Frontal cortex (tissue), 4 donors: ENCODE results near the gene MAP2K3. TPM values are rescaled to one million over a fixed set of nuclear protein-coding genes. Genes with fewer than 3 reads are reported as not detected.

Experiments
- DNase-seq, 2 donors: peaks; one replicate each; pipeline ENCODE4 v3.0.0; 2012; ENCODE audit warnings: low spot score in 2 of 2
- FAIRE-seq: peaks from 2 replicates; lab custom pipeline; 2012; peaks lifted over from hg19 to GRCh38; lab: Jason Lieb, UNC
- total RNA-seq: library from RNA; depleted of rRNA; stranded (reverse); fragments of >200 nt; gene quantifications from one replicate; pipeline ENCODE4 v1.2.3, GENCODE V29; 2014
- donor health status: control.
- donor health status: control.
- donor health status: control.

MAP2K3 gene
- 2.0 TPM for total RNA-seq

- peak; percentile 96 for FAIRE-seq
- peak; percentile 99 for DNase-seq
These were observed at the start of gene MAP2K3 for GRCh38 chr17:21284319-21285163. Gene MAP2K3, plus strand, starts transcription at chr17:21284711. Its CDS starts 210 bp downstream, at chr17:21284921.

GRCh38 chr17:21235921-21236320, 48.6 kb upstream of the MAP2K3 start:
- FAIRE-seq, result no peak

GRCh38 chr17:21239680-21240368, 44.7 kb upstream of the MAP2K3 start:
- no peak for FAIRE-seq
- DNase-seq, result no peak

More at GRCh38 chr17:21235921-21236320, 48.6 kb upstream of the MAP2K3 start:
- no peak for DNase-seq

- DNase-seq, result no peak
- FAIRE-seq, result no peak
These were observed 44.0 kb upstream of the MAP2K3 start for GRCh38 chr17:21240369-21241055.

GRCh38 chr17:21241564-21241963, 42.9 kb upstream of the MAP2K3 start:
- DNase-seq, result no peak
- no peak for FAIRE-seq

- no peak for DNase-seq
These were observed 42.3 kb upstream of the MAP2K3 start for GRCh38 chr17:21242026-21242697.

GRCh38 chr17:21242780-21243515, 41.6 kb upstream of the MAP2K3 start:
- FAIRE-seq (no peak), DNase-seq (no peak)

More at GRCh38 chr17:21242026-21242697, 42.3 kb upstream of the MAP2K3 start:
- FAIRE-seq, result no peak

- DNase-seq, result no peak
- FAIRE-seq, result no peak
These were observed 40.8 kb upstream of the MAP2K3 start for GRCh38 chr17:21243516-21244303.

- DNase-seq, result no peak
- FAIRE-seq, result no peak
These were observed 38.8 kb upstream of the MAP2K3 start for GRCh38 chr17:21245639-21246084.

GRCh38 chr17:21246698-21247097, 37.8 kb upstream of the MAP2K3 start:
- FAIRE-seq (no peak), DNase-seq (no peak)

GRCh38 chr17:21247552-21248258, 36.8 kb upstream of the MAP2K3 start:
- FAIRE-seq, result no peak
- no peak for DNase-seq

GRCh38 chr17:21248500-21248899, 36.0 kb upstream of the MAP2K3 start:
- DNase-seq, result no peak
- FAIRE-seq, result no peak

GRCh38 chr17:21249086-21249795, 35.3 kb upstream of the MAP2K3 start:
- no peak for DNase-seq
- no peak for FAIRE-seq

- DNase-seq, result no peak
- no peak for FAIRE-seq
These were observed 34.4 kb upstream of the MAP2K3 start for GRCh38 chr17:21249920-21250703.

GRCh38 chr17:21250854-21251253, 33.7 kb upstream of the MAP2K3 start:
- FAIRE-seq, result no peak

GRCh38 chr17:21251337-21252010, 33.0 kb upstream of the MAP2K3 start:
- FAIRE-seq (no peak), DNase-seq (no peak)

More at GRCh38 chr17:21250854-21251253, 33.7 kb upstream of the MAP2K3 start:
- DNase-seq, result no peak
